Activated T-cell treated with anti-CD3 and anti-CD28 coated beads, Interleukin-2, amount 50 U/mL, for 72 hours (primary cell): Measurements from ENCODE around the gene PPM1L. TPM values are rescaled to one million over a fixed set of nuclear protein-coding genes. Genes with fewer than 3 reads are reported as not detected.

Experiments
- ATAC-seq, 2 donors: fragments of 150-1000 bp; cut with Tn5 transposase; replicated peaks in 1 of 2; 2 replicates each; pipeline ENCODE4 v1.10.0; 2021; ENCODE audit warnings: moderate library complexity in 2 of 2, mild to moderate bottlenecking in 1 of 2
- DNase-seq, 2 donors: peaks; one replicate each; pipeline ENCODE4 v3.0.0; 2021 to 2022; ENCODE audit warnings: mixed read lengths in 1 of 2
- H3K27ac Mint-ChIP-seq: one replicate; pipeline ENCODE4 v1.8.0; 2022; ENCODE audit warnings: mild to moderate bottlenecking, moderate library complexity, mixed read lengths
- H3K27me3 Mint-ChIP-seq: one replicate; pipeline ENCODE4 v1.8.0; 2022; ENCODE audit warnings: low read depth, mixed read lengths
- H3K36me3 Mint-ChIP-seq, 2 donors: one replicate each; pipeline ENCODE4 v1.8.0; 2022; ENCODE audit warnings: mixed read lengths in 2 of 2, mild to moderate bottlenecking in 1 of 2; ENCODE audit not compliant: insufficient read depth in 2 of 2
- H3K4me1 Mint-ChIP-seq: one replicate; pipeline ENCODE4 v1.8.0; 2022; ENCODE audit warnings: low read depth, mixed read lengths
- H3K4me3 Mint-ChIP-seq, 2 donors: one replicate each; pipeline ENCODE4 v1.8.0; 2022; ENCODE audit warnings: mild to moderate bottlenecking in 2 of 2, mixed read lengths in 2 of 2, moderate library complexity in 2 of 2
- H3K9me3 Mint-ChIP-seq, 2 donors: one replicate each; pipeline ENCODE4 v1.8.0; 2022; ENCODE audit warnings: mixed read lengths in 2 of 2
- total RNA-seq, 2 donors: library from RNA; stranded (reverse); gene quantifications; one replicate each; pipeline ENCODE4 v1.2.3, GENCODE V29; 2022

Gene PPM1L
- total RNA-seq, 2 donors from 2014 or later = 6.4 to 7.8 TPM

DNA sequence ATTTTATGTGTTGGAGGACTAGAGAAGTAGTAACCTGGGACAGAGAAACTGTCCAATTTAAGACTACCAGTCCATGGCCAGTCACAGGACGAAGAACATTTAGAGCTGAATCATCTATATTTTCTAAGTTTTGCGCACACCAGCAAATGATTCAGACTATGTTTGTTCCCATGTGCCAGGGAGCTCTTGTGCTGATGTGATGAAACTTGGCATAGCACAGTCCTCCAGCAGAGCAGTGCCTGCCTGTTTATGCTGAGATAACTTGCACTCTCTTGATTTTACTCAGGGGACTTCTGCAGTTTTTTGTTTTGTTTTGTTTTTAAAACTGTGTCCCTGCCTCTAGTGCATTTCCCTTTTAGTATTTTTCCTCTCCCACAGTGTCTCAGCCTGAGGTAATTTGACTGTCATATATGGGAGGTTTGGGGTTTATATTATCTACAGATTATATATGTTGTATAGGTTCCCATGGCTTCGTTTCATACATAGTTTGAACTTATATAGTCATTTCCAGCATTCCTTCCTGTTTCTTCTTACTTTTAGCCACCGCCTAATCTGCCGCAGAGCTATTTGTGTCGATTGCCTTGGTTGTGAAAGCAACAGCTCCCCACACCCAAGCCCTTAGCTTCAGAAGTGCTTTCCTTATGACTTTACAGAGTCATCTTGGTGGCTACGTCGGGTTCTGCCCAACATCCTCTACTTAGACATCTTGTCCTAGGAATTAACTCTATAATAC is 45.5 kb downstream of the PPM1L start:
- Mint-ChIP-seq H3K27me3 (peaks cover 12% of the 10 kb centered on the region), H3K36me3 (peaks cover 0 to 2% of the 10 kb centered on the region in 2 donors), H3K4me3 (peak overlapping the region; percentile 51 to 62), H3K9me3 (no peaks in the 10 kb centered on the region), H3K27ac (peak overlapping the region; percentile 19), H3K4me1 (peaks cover 28% of the 10 kb centered on the region)
- ATAC-seq (peak; percentile 89 to 90), DNase-seq (peak; percentile 62 to 72)

DNA sequence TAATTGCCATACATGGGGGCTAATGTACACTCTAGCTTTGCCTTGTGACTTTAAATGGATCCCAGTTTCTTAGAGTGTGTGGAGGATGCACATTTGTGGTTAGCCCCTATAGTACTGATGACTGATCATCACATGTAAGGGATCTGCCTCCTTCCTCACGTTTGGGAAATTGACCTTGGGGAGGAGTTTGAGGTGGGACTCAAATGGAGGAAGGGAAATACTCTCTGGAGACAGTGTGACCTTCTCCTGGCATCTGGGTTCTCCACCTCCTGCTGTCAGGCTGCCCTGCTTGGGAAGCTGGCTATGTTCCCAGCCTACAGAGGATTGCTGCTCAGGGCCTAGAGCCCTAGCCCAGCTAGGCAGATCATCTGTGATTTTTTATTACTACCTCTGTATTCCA is 48.7 kb downstream of the PPM1L start:
- H3K4me3 Mint-ChIP-seq = no peak overlapping the region
- peaks cover 8% of the 10 kb centered on the region for H3K27me3 Mint-ChIP-seq
- peaks cover 19% of the 10 kb centered on the region for H3K4me1 Mint-ChIP-seq
- DNase-seq = no peak
- no peaks in the 10 kb centered on the region for H3K9me3 Mint-ChIP-seq
- no peak for ATAC-seq
- no peaks in the 10 kb centered on the region for H3K36me3 Mint-ChIP-seq
- no peak overlapping the region for H3K27ac Mint-ChIP-seq

DNA sequence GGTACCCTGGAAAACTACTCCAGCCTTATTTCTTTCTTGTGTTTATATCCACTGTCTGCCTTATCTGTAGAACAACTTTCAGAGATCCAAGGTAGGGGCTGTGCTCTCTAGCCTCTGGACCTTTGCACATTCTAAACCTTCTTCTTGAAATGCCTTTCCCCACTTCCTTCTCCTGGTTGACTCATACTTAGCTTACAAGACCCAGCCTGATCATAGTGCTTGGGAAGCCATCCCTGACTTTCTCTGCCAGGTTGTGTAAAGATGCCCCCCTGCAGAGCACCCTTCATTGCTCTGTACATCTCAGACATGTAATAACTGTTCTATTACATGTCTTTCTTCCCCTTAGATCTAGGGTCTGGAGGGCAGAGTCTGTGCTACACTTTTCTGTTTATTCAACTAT is 50.1 kb downstream of the PPM1L start:
- Mint-ChIP-seq H3K27me3 (peaks cover 8% of the 10 kb centered on the region), H3K4me1 (peaks cover 18% of the 10 kb centered on the region)
- ATAC-seq = no peak

DNA sequence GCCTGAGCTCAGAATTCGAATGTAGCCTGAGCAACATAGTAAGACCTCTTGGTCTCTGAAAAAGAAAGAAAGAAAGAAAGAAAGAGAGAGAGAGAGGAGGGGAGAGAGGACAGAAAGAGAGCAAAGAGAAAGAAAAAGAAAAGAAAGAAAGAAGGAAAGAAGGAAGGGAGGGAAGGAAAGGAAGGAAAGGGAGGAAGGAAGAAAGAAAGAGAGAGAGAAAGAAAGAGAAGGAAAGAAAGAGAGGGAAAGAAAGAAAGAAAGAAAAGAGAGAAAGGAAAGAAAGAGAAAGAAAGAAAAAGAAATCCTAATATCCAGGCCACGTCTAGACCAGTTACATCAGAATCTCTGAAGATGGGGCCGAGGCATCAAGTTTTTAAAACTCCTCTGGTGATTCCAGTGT is 50.7 kb downstream of the PPM1L start:
- Mint-ChIP-seq H3K27ac (no peak overlapping the region), H3K4me3 (no peak overlapping the region), H3K36me3 (no peaks in the 10 kb centered on the region), H3K27me3 (peaks cover 8% of the 10 kb centered on the region), H3K4me1 (peaks cover 12% of the 10 kb centered on the region), H3K9me3 (no peaks in the 10 kb centered on the region)
- ATAC-seq (no peak), DNase-seq (no peak)

More for the DNA sequence above, 50.1 kb downstream of the PPM1L start:
- Mint-ChIP-seq H3K36me3 (no peaks in the 10 kb centered on the region), H3K4me3 (no peak overlapping the region), H3K9me3 (no peaks in the 10 kb centered on the region), H3K27ac (no peak overlapping the region)
- no peak for DNase-seq

DNA sequence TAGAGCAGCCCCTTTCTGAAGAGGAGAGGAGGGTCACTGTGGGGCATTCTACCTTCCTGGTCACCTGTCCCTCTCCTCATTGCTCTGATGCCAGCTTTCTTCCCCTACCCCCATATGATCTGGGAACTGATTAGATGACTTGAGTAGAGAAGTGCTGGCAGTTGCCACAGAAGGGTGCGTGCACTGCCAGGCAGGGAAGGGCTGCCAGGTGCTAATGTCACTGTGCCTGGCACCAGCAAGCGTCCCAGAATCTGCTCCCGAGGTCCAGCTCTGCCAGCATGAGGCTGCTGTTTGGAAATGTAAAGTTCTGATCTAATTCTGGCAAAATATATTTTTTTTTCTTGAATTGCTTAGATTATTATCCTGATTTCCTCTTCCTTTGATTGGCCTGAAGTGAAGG is 52.8 kb downstream of the PPM1L start:
- no peak for ATAC-seq
- Mint-ChIP-seq H3K4me1 (no peaks in the 10 kb centered on the region), H3K36me3 (no peaks in the 10 kb centered on the region), H3K27me3 (peaks cover 8% of the 10 kb centered on the region), H3K9me3 (no peaks in the 10 kb centered on the region), H3K4me3 (no peak overlapping the region), H3K27ac (no peak overlapping the region)
- DNase-seq = no peak

DNA sequence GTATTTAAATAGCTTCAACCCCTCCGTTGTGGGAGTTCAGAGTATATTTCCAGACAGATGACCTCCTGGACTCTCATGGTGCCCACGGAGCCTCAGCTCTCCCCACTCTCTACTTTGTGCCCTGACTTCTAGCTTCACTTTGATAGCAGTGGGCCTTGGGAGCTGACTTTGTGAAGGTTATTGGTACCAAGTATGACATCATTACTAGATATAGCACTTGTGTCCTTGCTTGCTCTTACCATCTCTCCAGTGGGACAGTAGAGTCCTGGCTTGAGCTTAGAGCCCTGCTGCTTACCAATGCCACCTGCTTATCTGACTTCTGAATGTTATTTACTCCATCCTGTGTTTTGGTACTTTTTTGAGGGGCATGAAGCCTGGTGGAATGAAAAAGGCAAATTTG is 53.4 kb downstream of the PPM1L start:
- DNase-seq (no peak), ATAC-seq (no peak)
- Mint-ChIP-seq H3K27ac (no peak overlapping the region), H3K9me3 (no peaks in the 10 kb centered on the region), H3K27me3 (peaks cover 8% of the 10 kb centered on the region), H3K4me3 (no peak overlapping the region), H3K4me1 (no peaks in the 10 kb centered on the region), H3K36me3 (no peaks in the 10 kb centered on the region)

DNA sequence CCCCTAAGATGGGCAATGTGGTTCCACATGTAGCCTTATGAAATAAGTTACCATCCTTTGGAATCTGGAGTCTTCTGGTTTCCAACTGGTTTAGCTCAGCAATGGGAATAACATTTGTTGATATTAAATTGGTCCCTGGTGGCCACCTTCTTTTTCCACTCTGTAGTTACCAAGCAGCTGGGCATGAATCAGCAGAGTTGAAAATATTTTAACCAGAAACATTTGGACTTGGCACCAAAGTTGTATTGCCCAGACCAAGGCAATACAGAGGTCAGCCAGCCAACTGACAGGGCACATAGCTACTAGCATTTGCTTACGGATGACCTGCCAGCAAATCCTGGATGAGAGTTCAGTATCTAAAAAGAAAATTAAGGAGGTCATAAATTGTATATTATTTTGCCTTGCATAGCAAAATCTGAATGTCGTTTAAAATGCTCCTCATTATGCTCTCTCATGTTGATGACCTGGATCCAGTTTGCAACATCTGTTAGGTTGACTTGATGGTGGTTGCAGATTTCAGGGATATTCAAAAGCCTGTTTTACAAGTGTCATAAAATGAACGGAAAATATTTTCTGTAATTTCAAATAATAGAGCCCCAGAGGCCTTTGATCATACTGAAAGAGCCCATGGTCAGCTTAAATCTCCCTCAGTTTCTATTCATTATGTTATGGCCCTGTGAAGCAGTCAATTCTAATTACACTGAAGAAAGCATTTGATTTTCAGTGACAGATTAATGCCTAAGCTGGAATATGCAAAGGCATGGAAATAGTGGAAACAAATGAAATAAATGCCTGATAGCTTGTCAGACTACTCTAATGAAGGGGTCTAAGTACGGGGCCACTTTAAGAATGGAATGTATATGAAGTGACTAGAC is 54.6 kb downstream of the PPM1L start:
- Mint-ChIP-seq H3K27ac (no peak overlapping the region), H3K36me3 (no peaks in the 10 kb centered on the region), H3K4me1 (no peaks in the 10 kb centered on the region), H3K9me3 (no peaks in the 10 kb centered on the region), H3K4me3 (no peak overlapping the region), H3K27me3 (peaks cover 8% of the 10 kb centered on the region)
- DNase-seq = no peak
- no peak for ATAC-seq

DNA sequence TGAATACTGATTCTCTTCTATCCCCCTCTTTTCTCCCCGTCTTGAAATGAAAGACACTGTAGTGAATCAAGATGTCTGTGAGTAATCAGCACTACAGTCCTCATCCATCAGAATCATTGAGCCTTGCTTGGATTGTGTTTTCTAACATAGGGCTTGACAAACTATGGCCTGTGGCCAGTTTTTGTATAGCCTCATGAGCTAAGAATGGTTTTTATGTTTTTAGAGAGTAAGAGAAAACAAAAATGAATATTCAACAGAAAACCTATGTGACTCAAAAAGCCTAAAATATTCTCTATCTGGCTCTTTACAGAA is 55.2 kb downstream of the PPM1L start:
- no peak overlapping the region for H3K4me3 Mint-ChIP-seq
- DNase-seq = no peak
- H3K27me3 Mint-ChIP-seq = peaks cover 8% of the 10 kb centered on the region

DNA sequence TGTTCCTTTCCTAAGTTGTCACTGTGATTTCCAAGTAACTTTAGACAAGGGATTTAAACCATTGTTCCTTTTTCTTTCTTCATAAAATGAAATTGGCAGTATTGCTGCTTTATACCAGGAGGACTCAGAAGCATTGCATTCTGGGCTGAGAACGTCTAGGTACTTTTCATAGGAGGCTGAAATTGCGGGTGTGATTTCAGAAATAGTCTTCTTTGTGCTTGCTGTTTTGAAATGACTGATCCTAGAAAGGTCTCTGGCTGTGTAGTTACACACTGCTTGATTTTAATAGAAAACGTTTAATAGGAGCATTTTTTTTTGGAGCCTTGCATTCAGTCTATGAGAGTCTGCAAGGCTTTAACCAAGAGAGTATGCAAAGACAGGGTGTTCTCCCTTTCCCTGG is 56.3 kb downstream of the PPM1L start:
- no peak overlapping the region for H3K4me3 Mint-ChIP-seq
- no peaks in the 10 kb centered on the region for H3K9me3 Mint-ChIP-seq
- ATAC-seq (peak in 1 of 2 donors; percentile 28), DNase-seq (no peak)
- no peaks in the 10 kb centered on the region for H3K27me3 Mint-ChIP-seq
- H3K4me1 Mint-ChIP-seq = no peaks in the 10 kb centered on the region
- H3K27ac Mint-ChIP-seq = no peak overlapping the region
- H3K36me3 Mint-ChIP-seq = no peaks in the 10 kb centered on the region

More for the DNA sequence above, 55.2 kb downstream of the PPM1L start:
- Mint-ChIP-seq H3K9me3 (no peaks in the 10 kb centered on the region), H3K27ac (no peak overlapping the region), H3K4me1 (no peaks in the 10 kb centered on the region), H3K36me3 (no peaks in the 10 kb centered on the region)
- ATAC-seq = no peak

DNA sequence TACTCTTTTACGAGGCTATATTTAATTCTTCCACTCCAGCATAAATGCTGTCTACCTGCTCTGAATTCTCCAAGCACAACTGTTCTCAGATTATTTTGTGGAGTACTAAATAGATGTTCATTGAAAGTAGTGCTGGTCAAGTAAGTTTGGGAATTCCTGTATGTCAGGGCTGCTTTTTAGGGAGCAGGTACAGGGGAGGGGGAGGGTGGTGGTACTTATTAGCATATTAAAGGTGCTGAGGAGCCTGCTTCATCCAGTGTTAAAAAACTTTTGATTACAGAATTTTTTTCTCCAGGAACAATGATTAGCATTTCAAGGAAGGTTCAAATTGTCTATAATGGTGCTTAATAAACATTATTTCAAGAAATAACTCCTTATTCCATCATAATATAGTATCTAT is 59.2 kb downstream of the PPM1L start:
- H3K36me3 Mint-ChIP-seq = no peaks in the 10 kb centered on the region
- no peak overlapping the region for H3K4me3 Mint-ChIP-seq
- H3K4me1 Mint-ChIP-seq = no peaks in the 10 kb centered on the region
- no peaks in the 10 kb centered on the region for H3K27me3 Mint-ChIP-seq
- H3K27ac Mint-ChIP-seq = no peak overlapping the region
- DNase-seq (no peak), ATAC-seq (no peak)
- H3K9me3 Mint-ChIP-seq = no peaks in the 10 kb centered on the region

DNA sequence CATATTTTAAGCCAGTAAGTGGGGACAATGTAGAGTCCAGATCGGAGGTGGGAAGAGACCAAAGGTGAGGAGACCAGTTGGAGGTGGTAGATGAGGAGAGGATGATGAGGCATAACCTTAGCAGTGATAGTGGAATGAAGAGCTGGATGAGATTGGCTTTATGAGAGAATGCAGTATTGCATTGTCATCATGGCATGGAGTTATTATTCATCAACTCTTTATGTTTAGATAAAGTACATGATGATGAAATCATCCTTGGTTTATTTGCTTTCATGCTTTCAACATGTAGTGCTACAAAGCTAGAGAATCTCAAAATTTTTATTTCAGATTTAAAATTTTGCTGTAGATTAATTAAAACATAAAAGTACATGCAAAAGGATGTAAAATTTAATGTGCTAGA is 64.0 kb downstream of the PPM1L start:
- Mint-ChIP-seq H3K36me3 (no peaks in the 10 kb centered on the region), H3K27me3 (no peaks in the 10 kb centered on the region), H3K4me3 (no peak overlapping the region), H3K27ac (no peak overlapping the region), H3K4me1 (no peaks in the 10 kb centered on the region), H3K9me3 (no peaks in the 10 kb centered on the region)
- DNase-seq (no peak), ATAC-seq (no peak)

DNA sequence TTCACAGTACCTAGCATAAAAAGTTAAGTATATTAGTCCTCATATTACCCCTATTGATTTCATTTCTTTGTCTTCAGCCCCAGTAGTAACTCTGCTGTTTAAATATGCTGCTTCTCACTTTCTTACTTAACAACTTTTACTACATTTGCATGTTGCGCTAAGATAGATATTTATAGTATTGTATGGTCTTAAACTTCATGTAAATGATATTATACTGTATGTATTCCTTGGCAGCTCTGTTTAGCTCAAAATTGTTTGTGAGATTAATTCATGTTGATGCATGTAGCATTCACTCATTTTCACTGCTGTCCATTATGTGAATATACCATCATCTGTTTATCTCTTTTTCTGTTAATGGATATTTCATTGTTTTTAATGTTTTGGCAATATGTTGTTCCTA is 64.4 kb downstream of the PPM1L start:
- no peak for ATAC-seq
- no peak overlapping the region for H3K27ac Mint-ChIP-seq

DNA sequence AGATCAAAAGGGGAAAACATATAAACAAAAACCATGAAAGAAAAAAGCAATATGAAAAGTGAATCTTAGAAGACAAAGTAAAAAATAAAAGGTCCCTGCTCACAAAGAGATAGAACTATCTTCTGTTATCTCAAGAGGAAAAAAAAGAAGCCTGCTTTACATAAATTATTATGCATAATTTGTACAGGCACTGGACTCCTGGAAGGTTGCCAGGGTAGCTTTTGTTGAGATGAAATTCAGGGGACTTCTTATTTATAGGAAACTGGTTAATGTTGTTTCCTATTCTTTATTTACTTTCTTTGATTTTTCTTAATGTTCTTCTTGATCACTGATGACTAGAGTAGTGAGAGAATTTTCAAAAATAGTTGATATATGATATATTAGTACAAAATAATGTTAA is 66.9 kb downstream of the PPM1L start:
- ATAC-seq (no peak), DNase-seq (no peak)
- no peaks in the 10 kb centered on the region for H3K36me3 Mint-ChIP-seq
- H3K4me1 Mint-ChIP-seq = no peaks in the 10 kb centered on the region
- H3K9me3 Mint-ChIP-seq = no peaks in the 10 kb centered on the region
- H3K27me3 Mint-ChIP-seq = no peaks in the 10 kb centered on the region
- H3K27ac Mint-ChIP-seq = no peak overlapping the region
- no peak overlapping the region for H3K4me3 Mint-ChIP-seq

More for the DNA sequence above, 64.4 kb downstream of the PPM1L start:
- no peak for DNase-seq
- no peaks in the 10 kb centered on the region for H3K36me3 Mint-ChIP-seq
- no peaks in the 10 kb centered on the region for H3K27me3 Mint-ChIP-seq
- H3K4me1 Mint-ChIP-seq = no peaks in the 10 kb centered on the region
- H3K4me3 Mint-ChIP-seq = no peak overlapping the region
- H3K9me3 Mint-ChIP-seq = no peaks in the 10 kb centered on the region
